HEK293 (cell line): ENCODE results near the gene TBL1XR1.

ENCODE experiments used
- CTCF ChIA-PET: fragments of 350-600 bp; formaldehyde crosslinking; extraction: SDS; loops from one replicate; lab custom pipeline; 2021; ENCODE audit warnings: antibody characterized with exemption; lab: Yijun Ruan, JAX
- POLR2A ChIA-PET: fragments of 300-600 bp; formaldehyde crosslinking; extraction: SDS; loops from one replicate; lab custom pipeline; 2020; ENCODE audit warnings: antibody characterized with exemption, inconsistent platforms; lab: Yijun Ruan, JAX
- H3K27ac ChIP-seq: fragments of 200-500 bp; sonication (Bioruptor generic); 2 replicates; pipeline ENCODE4 v1.5.1; 2014; ENCODE audit warnings: low read depth, low read length, control low read depth, inconsistent platforms; ENCODE audit errors: extremely low read depth
- H3K36me3 ChIP-seq, 2 experiments: fragments of 200-500 bp in 1 of 2; sonication (Bioruptor generic) in 1 of 2; 1 replicate in 1 of 2; 2 replicates in 1 of 2; pipeline ENCODE4 v1.5.1; 2014 to 2017; ENCODE audit warnings: inconsistent platforms in 2 of 2, low read length in 2 of 2; ENCODE audit not compliant: control insufficient read depth in 2 of 2, insufficient read depth in 1 of 2
- H3K4me1 ChIP-seq: fragments of 200-500 bp; sonication (Bioruptor generic); 2 replicates; pipeline ENCODE4 v1.5.1; 2014; ENCODE audit warnings: mild to moderate bottlenecking, low read length, inconsistent platforms; ENCODE audit not compliant: control insufficient read depth, insufficient read depth
- H3K4me3 ChIP-seq: 2 replicates; pipeline ENCODE4 v1.5.1; 2011; ENCODE audit warnings: low read depth, mild to moderate bottlenecking, control low read depth, low read length, moderate library complexity
- H3K9me3 ChIP-seq: fragments of 200-500 bp; sonication (Bioruptor generic); 2 replicates; pipeline ENCODE4 v1.5.1; 2014; ENCODE audit warnings: low read depth, low read length, inconsistent platforms; ENCODE audit not compliant: control insufficient read depth, insufficient read depth
- BCL11A ChIP-seq: fragments of 450-650 bp; formaldehyde crosslinking; IDR thresholded peaks from 2 replicates; pipeline ENCODE4 v1.5.1; 2016; ENCODE audit warnings: low read depth, missing biosample characterization, missing genetic modification characterization
- GFI1B ChIP-seq: fragments of 450-650 bp; formaldehyde crosslinking; IDR thresholded peaks from 2 replicates; pipeline ENCODE4 v1.5.1; 2016; ENCODE audit warnings: missing biosample characterization, missing genetic modification characterization
- GLIS1 ChIP-seq: fragments of 450-650 bp; formaldehyde crosslinking; IDR thresholded peaks from 2 replicates; pipeline ENCODE4 v1.5.1; 2016; ENCODE audit warnings: missing biosample characterization, missing genetic modification characterization
- GLIS2 ChIP-seq: fragments of 450-650 bp; formaldehyde crosslinking; IDR thresholded peaks from 2 replicates; pipeline ENCODE4 v1.5.1; 2016; ENCODE audit warnings: missing biosample characterization, missing genetic modification characterization
- KLF10 ChIP-seq: fragments of 450-650 bp; IDR thresholded peaks from 2 replicates; pipeline ENCODE4 v1.5.1; 2018; ENCODE audit warnings: missing biosample characterization, mild to moderate bottlenecking, missing genetic modification characterization
- KLF16 ChIP-seq: fragments of 450-650 bp; formaldehyde crosslinking; IDR thresholded peaks from 2 replicates; pipeline ENCODE4 v1.5.1; 2017; ENCODE audit warnings: missing biosample characterization, missing genetic modification characterization
- KLF8 ChIP-seq: fragments of 450-650 bp; formaldehyde crosslinking; IDR thresholded peaks from 2 replicates; pipeline ENCODE4 v1.5.1; 2016; ENCODE audit warnings: missing biosample characterization, missing genetic modification characterization
- TCF7L2 ChIP-seq: IDR thresholded peaks from 2 replicates; pipeline ENCODE4 v1.6.1; 2011; ENCODE audit warnings: low read depth, mild to moderate bottlenecking, inconsistent platforms, low read length, moderate library complexity, borderline replicate concordance
- ZBTB48 ChIP-seq: fragments of 450-650 bp; formaldehyde crosslinking; IDR thresholded peaks from 2 replicates; pipeline ENCODE4 v1.5.1; 2016; ENCODE audit warnings: missing biosample characterization, missing genetic modification characterization
- ZBTB8A ChIP-seq: fragments of 450-650 bp; formaldehyde crosslinking; IDR thresholded peaks from 2 replicates; pipeline ENCODE4 v1.5.1; 2016; ENCODE audit warnings: missing biosample characterization, missing genetic modification characterization
- ZFP37 ChIP-seq: fragments of 450-650 bp; formaldehyde crosslinking; IDR thresholded peaks from 2 replicates; pipeline ENCODE4 v1.5.1; 2016; ENCODE audit warnings: missing biosample characterization, missing genetic modification characterization
- ZNF10 ChIP-seq: fragments of 450-650 bp; formaldehyde crosslinking; IDR thresholded peaks from 2 replicates; pipeline ENCODE4 v1.5.1; 2017; ENCODE audit warnings: missing biosample characterization, missing genetic modification characterization
- ZNF114 ChIP-seq: fragments of 450-650 bp; formaldehyde crosslinking; IDR thresholded peaks from 2 replicates; pipeline ENCODE4 v1.5.0; 2017; ENCODE audit warnings: missing biosample characterization, missing genetic modification characterization
- ZNF132 ChIP-seq: fragments of 450-650 bp; formaldehyde crosslinking; IDR thresholded peaks from 2 replicates; pipeline ENCODE4 v1.5.1; 2017; ENCODE audit warnings: missing biosample characterization, missing genetic modification characterization, borderline replicate concordance
- ZNF146 ChIP-seq: fragments of 450-650 bp; formaldehyde crosslinking; IDR thresholded peaks from 2 replicates; pipeline ENCODE4 v1.5.1; 2016; ENCODE audit warnings: missing biosample characterization, missing genetic modification characterization
- ZNF239 ChIP-seq: fragments of 450-650 bp; formaldehyde crosslinking; IDR thresholded peaks from 2 replicates; pipeline ENCODE4 v1.5.1; 2016; ENCODE audit warnings: missing biosample characterization, missing genetic modification characterization
- ZNF248 ChIP-seq: fragments of 450-650 bp; formaldehyde crosslinking; IDR thresholded peaks from 2 replicates; pipeline ENCODE4 v1.5.1; 2017; ENCODE audit warnings: missing biosample characterization, missing genetic modification characterization
- ZNF311 ChIP-seq: fragments of 450-650 bp; formaldehyde crosslinking; IDR thresholded peaks from 2 replicates; pipeline ENCODE4 v1.5.1; 2017; ENCODE audit warnings: missing biosample characterization, missing genetic modification characterization, borderline replicate concordance
- ZNF341 ChIP-seq: fragments of 450-650 bp; formaldehyde crosslinking; IDR thresholded peaks from 2 replicates; pipeline ENCODE4; 2016; ENCODE audit warnings: low read depth, missing biosample characterization, missing genetic modification characterization
- ZNF391 ChIP-seq: fragments of 450-650 bp; formaldehyde crosslinking; IDR thresholded peaks from 2 replicates; pipeline ENCODE4 v1.5.1; 2016; ENCODE audit warnings: low read depth, missing biosample characterization, missing genetic modification characterization, borderline replicate concordance
- ZNF404 ChIP-seq: fragments of 450-650 bp; formaldehyde crosslinking; IDR thresholded peaks from 2 replicates; pipeline ENCODE4 v1.5.1; 2017; ENCODE audit warnings: missing biosample characterization, missing genetic modification characterization
- ZNF514 ChIP-seq: fragments of 450-650 bp; formaldehyde crosslinking; IDR thresholded peaks from 2 replicates; pipeline ENCODE4 v1.5.1; 2016; ENCODE audit warnings: missing biosample characterization, missing genetic modification characterization
- ZNF600 ChIP-seq: fragments of 450-650 bp; formaldehyde crosslinking; IDR thresholded peaks from 2 replicates; pipeline ENCODE4 v1.5.1; 2016; ENCODE audit warnings: missing biosample characterization, missing genetic modification characterization
- ZNF610 ChIP-seq: fragments of 450-650 bp; formaldehyde crosslinking; IDR thresholded peaks from 2 replicates; pipeline ENCODE4 v1.5.1; 2016; ENCODE audit warnings: missing biosample characterization, missing genetic modification characterization, borderline replicate concordance
- ZNF624 ChIP-seq: fragments of 450-650 bp; formaldehyde crosslinking; IDR thresholded peaks from 2 replicates; pipeline ENCODE4 v1.5.1; 2017; ENCODE audit warnings: missing biosample characterization, missing genetic modification characterization
- ZNF664 ChIP-seq: fragments of 450-650 bp; formaldehyde crosslinking; IDR thresholded peaks from 2 replicates; pipeline ENCODE4 v1.5.1; 2016; ENCODE audit warnings: missing biosample characterization, missing genetic modification characterization
- ZNF701 ChIP-seq: fragments of 450-650 bp; formaldehyde crosslinking; IDR thresholded peaks from 2 replicates; pipeline ENCODE4 v1.5.1; 2016; ENCODE audit warnings: missing biosample characterization, missing genetic modification characterization
- ZNF777 ChIP-seq: fragments of 450-650 bp; formaldehyde crosslinking; IDR thresholded peaks from 2 replicates; pipeline ENCODE4 v1.5.1; 2017; ENCODE audit warnings: missing biosample characterization, missing genetic modification characterization, borderline replicate concordance
- ZNF791 ChIP-seq: fragments of 450-650 bp; formaldehyde crosslinking; IDR thresholded peaks from 2 replicates; pipeline ENCODE4 v1.5.1; 2016; ENCODE audit warnings: missing biosample characterization, missing genetic modification characterization
- TF ChIP-seq, protein P1 (sequence below): fragments of 450-650 bp; formaldehyde crosslinking; IDR thresholded peaks from 2 replicates; pipeline ENCODE4 v1.5.1; 2016; ENCODE audit warnings: missing biosample characterization, missing genetic modification characterization, low read depth
- TF ChIP-seq, protein P2 (sequence below): fragments of 450-650 bp; formaldehyde crosslinking; IDR thresholded peaks from 2 replicates; pipeline ENCODE4; 2016; ENCODE audit warnings: missing biosample characterization, missing genetic modification characterization
- TF ChIP-seq, protein P3 (sequence below): fragments of 450-650 bp; formaldehyde crosslinking; IDR thresholded peaks from 2 replicates; pipeline ENCODE4 v1.5.1; 2016; ENCODE audit warnings: missing biosample characterization, missing genetic modification characterization
- TF ChIP-seq, protein P4 (sequence below): IDR thresholded peaks from 2 replicates; pipeline ENCODE4 v1.6.1; 2011; ENCODE audit warnings: mild to moderate bottlenecking, low read depth, low read length, borderline replicate concordance

Gene TBL1XR1

DNA sequence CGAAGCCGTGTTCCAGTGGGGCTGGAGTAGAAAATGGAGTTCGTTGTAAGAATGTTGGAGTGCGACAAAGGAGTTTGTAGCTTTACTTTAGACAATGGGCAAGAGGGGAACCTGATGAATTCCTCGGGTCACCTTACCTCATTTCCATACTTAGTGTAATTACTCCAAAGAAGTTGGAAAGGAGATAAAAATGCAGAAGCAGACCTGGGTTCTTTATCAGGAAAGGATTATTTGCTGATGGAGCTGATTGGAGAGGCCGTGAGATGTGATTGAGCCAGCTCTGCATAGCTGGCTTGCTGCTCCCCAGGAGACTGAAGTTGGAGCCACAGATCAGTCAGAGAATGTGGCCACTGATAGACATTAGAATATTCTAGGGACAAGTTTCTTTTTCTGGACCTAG is 33.4 kb upstream of the TBL1XR1 start:
- POLR2A ChIA-PET: no interaction called here
- CTCF ChIA-PET: interaction anchor here (0.6 kb wide), 2 partner anchors 94 to 762 kb away, joined by 3 to 4 read pairs; no protein-coding TSS in a partner anchor
- Histone ChIP-seq H3K27ac (no peak overlapping the region), H3K36me3 (no peaks in the 10 kb centered on the region), H3K9me3 (no peaks in the 10 kb centered on the region), H3K4me1 (no peaks in the 10 kb centered on the region), H3K4me3 (no peak overlapping the region)
- no peak for TF ChIP-seq KLF16 (tag by site-specific recombination)
- TF ChIP-seq, protein P1, sequence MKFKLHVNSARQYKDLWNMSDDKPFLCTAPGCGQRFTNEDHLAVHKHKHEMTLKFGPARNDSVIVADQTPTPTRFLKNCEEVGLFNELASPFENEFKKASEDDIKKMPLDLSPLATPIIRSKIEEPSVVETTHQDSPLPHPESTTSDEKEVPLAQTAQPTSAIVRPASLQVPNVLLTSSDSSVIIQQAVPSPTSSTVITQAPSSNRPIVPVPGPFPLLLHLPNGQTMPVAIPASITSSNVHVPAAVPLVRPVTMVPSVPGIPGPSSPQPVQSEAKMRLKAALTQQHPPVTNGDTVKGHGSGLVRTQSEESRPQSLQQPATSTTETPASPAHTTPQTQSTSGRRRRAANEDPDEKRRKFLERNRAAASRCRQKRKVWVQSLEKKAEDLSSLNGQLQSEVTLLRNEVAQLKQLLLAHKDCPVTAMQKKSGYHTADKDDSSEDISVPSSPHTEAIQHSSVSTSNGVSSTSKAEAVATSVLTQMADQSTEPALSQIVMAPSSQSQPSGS (tag by site-specific recombination): no peak
- no peak for TF ChIP-seq ZNF341 (tag by site-specific recombination)
- no peak for TF ChIP-seq ZNF600 (tag by site-specific recombination)
- TF ChIP-seq, protein P2, sequence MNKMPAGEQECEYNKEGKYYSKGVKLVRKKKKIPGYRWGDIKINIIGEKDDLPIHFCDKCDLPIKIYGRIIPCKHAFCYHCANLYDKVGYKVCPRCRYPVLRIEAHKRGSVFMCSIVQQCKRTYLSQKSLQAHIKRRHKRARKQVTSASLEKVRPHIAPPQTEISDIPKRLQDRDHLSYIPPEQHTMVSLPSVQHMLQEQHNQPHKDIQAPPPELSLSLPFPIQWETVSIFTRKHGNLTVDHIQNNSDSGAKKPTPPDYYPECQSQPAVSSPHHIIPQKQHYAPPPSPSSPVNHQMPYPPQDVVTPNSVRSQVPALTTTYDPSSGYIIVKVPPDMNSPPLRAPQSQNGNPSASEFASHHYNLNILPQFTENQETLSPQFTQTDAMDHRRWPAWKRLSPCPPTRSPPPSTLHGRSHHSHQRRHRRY: no peak
- no peak for TF ChIP-seq ZNF777 (tag by site-specific recombination)
- TF ChIP-seq BCL11A (tag by site-specific recombination): no peak
- no peak for TF ChIP-seq ZNF391 (tag by site-specific recombination)
- no peak for TF ChIP-seq ZNF311 (tag by site-specific recombination)
- TF ChIP-seq ZNF514: no peak
- TF ChIP-seq, protein P3, sequence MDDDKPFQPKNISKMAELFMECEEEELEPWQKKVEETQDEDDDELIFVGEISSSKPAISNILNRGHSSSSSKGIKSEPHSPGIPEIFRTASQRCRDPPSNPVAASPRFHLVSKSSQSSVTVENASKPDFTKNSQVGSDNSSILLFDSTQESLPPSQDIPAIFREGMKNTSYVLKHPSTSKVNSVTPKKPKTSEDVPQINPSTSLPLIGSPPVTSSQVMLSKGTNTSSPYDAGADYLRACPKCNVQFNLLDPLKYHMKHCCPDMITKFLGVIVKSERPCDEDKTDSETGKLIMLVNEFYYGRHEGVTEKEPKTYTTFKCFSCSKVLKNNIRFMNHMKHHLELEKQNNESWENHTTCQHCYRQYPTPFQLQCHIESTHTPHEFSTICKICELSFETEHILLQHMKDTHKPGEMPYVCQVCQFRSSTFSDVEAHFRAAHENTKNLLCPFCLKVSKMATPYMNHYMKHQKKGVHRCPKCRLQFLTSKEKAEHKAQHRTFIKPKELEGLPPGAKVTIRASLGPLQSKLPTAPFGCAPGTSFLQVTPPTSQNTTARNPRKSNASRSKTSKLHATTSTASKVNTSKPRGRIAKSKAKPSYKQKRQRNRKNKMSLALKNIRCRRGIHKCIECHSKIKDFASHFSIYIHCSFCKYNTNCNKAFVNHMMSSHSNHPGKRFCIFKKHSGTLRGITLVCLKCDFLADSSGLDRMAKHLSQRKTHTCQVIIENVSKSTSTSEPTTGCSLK (tag by site-specific recombination): no peak
- TF ChIP-seq ZNF404: no peak
- TF ChIP-seq ZNF10: no peak
- no peak for TF ChIP-seq ZNF239 (tag by site-specific recombination)
- TF ChIP-seq ZNF624 (tag by site-specific recombination): no peak
- no peak for TF ChIP-seq ZNF791 (tag by site-specific recombination)
- TF ChIP-seq GFI1B (tag by site-specific recombination): no peak
- TF ChIP-seq ZNF248: no peak
- TF ChIP-seq KLF10: no peak

DNA sequence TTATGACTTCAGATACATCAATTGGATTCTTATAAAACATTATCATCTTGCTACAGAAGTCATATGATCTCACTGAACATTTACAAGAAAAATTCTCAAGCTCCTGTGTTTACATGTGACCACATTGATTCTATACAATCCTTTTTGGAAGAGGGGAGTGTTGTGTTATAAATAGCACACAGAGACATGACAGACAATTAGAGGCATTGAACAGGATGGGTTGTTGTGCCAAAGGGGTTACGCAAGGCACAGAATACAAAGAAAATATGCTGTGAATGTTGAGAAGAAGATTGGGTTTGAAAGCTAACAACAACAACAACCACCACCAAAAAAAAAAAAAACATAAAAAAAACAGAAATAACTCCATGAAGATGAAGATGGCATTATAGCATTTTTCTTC is 32.5 kb upstream of the TBL1XR1 start:
- CTCF ChIA-PET: interaction anchor here (0.6 kb wide), 1 partner anchor 94 kb away, joined by 4 read pairs; no protein-coding TSS in a partner anchor
- H3K36me3 ChIP-seq: no peaks in the 10 kb centered on the region
- POLR2A ChIA-PET: no interaction called here
- no peak overlapping the region for H3K27ac ChIP-seq
- no peak overlapping the region for H3K4me3 ChIP-seq
- no peaks in the 10 kb centered on the region for H3K9me3 ChIP-seq
- H3K4me1 ChIP-seq: no peaks in the 10 kb centered on the region
- no peak for TF ChIP-seq ZNF701 (tag by site-specific recombination)
- TF ChIP-seq KLF10: no peak
- no peak for TF ChIP-seq ZFP37 (tag by site-specific recombination)
- TF ChIP-seq ZNF664: no peak
- TF ChIP-seq GLIS1: no peak
- no peak for TF ChIP-seq ZNF610
- no peak for TF ChIP-seq ZBTB48 (tag by site-specific recombination)
- TF ChIP-seq, protein P4, sequence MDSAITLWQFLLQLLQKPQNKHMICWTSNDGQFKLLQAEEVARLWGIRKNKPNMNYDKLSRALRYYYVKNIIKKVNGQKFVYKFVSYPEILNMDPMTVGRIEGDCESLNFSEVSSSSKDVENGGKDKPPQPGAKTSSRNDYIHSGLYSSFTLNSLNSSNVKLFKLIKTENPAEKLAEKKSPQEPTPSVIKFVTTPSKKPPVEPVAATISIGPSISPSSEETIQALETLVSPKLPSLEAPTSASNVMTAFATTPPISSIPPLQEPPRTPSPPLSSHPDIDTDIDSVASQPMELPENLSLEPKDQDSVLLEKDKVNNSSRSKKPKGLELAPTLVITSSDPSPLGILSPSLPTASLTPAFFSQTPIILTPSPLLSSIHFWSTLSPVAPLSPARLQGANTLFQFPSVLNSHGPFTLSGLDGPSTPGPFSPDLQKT: no peak
- TF ChIP-seq ZBTB8A (tag by site-specific recombination): no peak
- TF ChIP-seq GLIS2: no peak
- no peak for TF ChIP-seq ZNF146 (tag by site-specific recombination)
- TF ChIP-seq TCF7L2: no peak
- no peak for TF ChIP-seq KLF8
- TF ChIP-seq ZNF114 (tag by site-specific recombination): no peak
- TF ChIP-seq ZNF132 (tag by site-specific recombination): no peak
